Glomerular endothelial cell (primary cell): Measurements from ENCODE around the gene RPL10. TPM values are rescaled to one million over a fixed set of nuclear protein-coding genes. Genes with fewer than 3 reads are reported as not detected.
"Not testable (repeated sequence)": the region's sequence is repeated elsewhere in the genome, so short reads cannot be mapped to it uniquely, and the experiment has no call there.

Experiments used
- DNase-seq: peaks from one replicate; pipeline ENCODE4 v3.0.0-alpha.2; 2011; ENCODE audit warnings: low read depth, low spot score; ENCODE audit errors: extremely low read depth
- total RNA-seq: library from RNA; depleted of rRNA; stranded (reverse); fragments of >200 nt; gene quantifications from 2 replicates; pipeline ENCODE4 v1.2.3, GENCODE V29; 2015

RPL10 gene
- total RNA-seq, 1 donor from 2014 or later = 5,051 TPM

- no peak for DNase-seq
These were observed 23.0 kb upstream of the RPL10 start for GRCh38 chrX:154375156-154375504.

GRCh38 chrX:154376774-154377173 is 21.4 kb upstream of the RPL10 start:
- DNase-seq = no peak

GRCh38 chrX:154378059-154378798 is 19.9 kb upstream of the RPL10 start:
- no peak for DNase-seq

- DNase-seq = no peak
These were observed 19.2 kb upstream of the RPL10 start, which contains the start of gene EMD for GRCh38 chrX:154378799-154379568. EMD (plus strand) TSS chrX:154379295; CDS start chrX:154379485, 190 bp downstream.

GRCh38 chrX:154379569-154379951 is 18.6 kb upstream of the RPL10 start:
- DNase-seq = no peak

GRCh38 chrX:154380153-154380552 is 18.0 kb upstream of the RPL10 start:
- no peak for DNase-seq

GRCh38 chrX:154380787-154381186 is 17.4 kb upstream of the RPL10 start:
- no peak for DNase-seq

GRCh38 chrX:154381271-154381670 is 16.9 kb upstream of the RPL10 start:
- DNase-seq = no peak

GRCh38 chrX:154382483-154383069 is 15.6 kb upstream of the RPL10 start:
- no peak for DNase-seq

GRCh38 chrX:154383359-154384283 is 14.6 kb upstream of the RPL10 start:
- no peak for DNase-seq

- DNase-seq = no peak
These were observed 13.8 kb upstream of the RPL10 start for GRCh38 chrX:154384284-154384892.

- DNase-seq = not testable (repeated sequence)
These were observed 10.1 kb upstream of the RPL10 start for GRCh38 chrX:154388094-154388493.

- not testable (repeated sequence) for DNase-seq
These were observed 9.5 kb upstream of the RPL10 start for GRCh38 chrX:154388649-154389048.

GRCh38 chrX:154389812-154390747 is 8.1 kb upstream of the RPL10 start:
- not testable (repeated sequence) for DNase-seq

- DNase-seq = not testable (repeated sequence)
These were observed 1.8 kb upstream of the RPL10 start for GRCh38 chrX:154396363-154396762.

GRCh38 chrX:154396973-154397887 is 947 bp upstream of the RPL10 start:
- DNase-seq = no peak

GRCh38 chrX:154398668-154399526 is 720 bp downstream of the RPL10 start:
- no peak for DNase-seq
